ENCODE measurements around the gene C3orf70.
A peak's percentile ranks its signal among the peaks of the same experiment; 100 is the strongest.

The C3orf70 gene

DNA sequence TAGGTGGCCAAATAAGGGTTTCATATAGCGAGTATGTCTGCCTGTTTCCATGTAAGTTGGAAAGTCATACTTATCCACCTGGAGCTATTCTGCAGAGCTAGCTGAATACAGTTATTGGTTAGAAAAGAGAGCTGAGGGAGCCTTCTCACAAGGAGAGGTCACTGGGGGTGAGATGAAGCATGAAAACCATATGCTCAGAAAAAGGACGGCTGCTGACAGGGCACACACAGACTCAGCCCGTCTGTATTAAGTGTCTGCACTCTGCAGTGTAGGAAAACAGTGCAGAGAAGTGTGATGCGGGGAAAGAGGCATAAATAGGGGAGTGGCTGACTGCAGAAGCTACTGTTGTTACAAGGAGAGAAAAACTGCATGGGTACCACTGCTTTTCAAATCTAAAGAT lies 58.2 kb downstream of the C3orf70 start:
- ChIA-PET CTCF (no interaction called here), POLR2A (no interaction called here)
- DNase-seq (ENCODE audit: low read depth, low spot score), result no peak
- TF ChIP-seq, protein P1, sequence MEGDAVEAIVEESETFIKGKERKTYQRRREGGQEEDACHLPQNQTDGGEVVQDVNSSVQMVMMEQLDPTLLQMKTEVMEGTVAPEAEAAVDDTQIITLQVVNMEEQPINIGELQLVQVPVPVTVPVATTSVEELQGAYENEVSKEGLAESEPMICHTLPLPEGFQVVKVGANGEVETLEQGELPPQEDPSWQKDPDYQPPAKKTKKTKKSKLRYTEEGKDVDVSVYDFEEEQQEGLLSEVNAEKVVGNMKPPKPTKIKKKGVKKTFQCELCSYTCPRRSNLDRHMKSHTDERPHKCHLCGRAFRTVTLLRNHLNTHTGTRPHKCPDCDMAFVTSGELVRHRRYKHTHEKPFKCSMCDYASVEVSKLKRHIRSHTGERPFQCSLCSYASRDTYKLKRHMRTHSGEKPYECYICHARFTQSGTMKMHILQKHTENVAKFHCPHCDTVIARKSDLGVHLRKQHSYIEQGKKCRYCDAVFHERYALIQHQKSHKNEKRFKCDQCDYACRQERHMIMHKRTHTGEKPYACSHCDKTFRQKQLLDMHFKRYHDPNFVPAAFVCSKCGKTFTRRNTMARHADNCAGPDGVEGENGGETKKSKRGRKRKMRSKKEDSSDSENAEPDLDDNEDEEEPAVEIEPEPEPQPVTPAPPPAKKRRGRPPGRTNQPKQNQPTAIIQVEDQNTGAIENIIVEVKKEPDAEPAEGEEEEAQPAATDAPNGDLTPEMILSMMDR (IDR thresholded peaks at IDR 0.05; ENCODE audit: insufficient read depth, low read length, missing control alignments), result no peak
- H3K4me3 ChIP-seq (ENCODE audit: low read depth, low read length), result no peak overlapping the region

GRCh38 chr3:185093116-185093515 lies 59.7 kb downstream of the C3orf70 start:
- CTCF ChIA-PET, result no interaction called here
- POLR2A ChIA-PET, result no interaction called here
- TF ChIP-seq, protein P1 (IDR thresholded peaks at IDR 0.05; ENCODE audit: insufficient read depth, low read length, missing control alignments), result no peak
- no peak for DNase-seq (ENCODE audit: low read depth, low spot score)
- H3K4me3 ChIP-seq (ENCODE audit: low read depth, low read length), result no peak overlapping the region

GRCh38 chr3:185090811-185091210 lies 62.0 kb downstream of the C3orf70 start:
- TF ChIP-seq, protein P1 (IDR thresholded peaks at IDR 0.05; ENCODE audit: insufficient read depth, low read length, missing control alignments), result no peak
- DNase-seq (ENCODE audit: low read depth, low spot score), result no peak
- CTCF ChIA-PET, result interaction anchor here (1.8 kb wide), 1 partner anchor 61 kb away, joined by 4 read pairs; no protein-coding TSS in a partner anchor
- POLR2A ChIA-PET, result no interaction called here
- no peak overlapping the region for H3K4me3 ChIP-seq (ENCODE audit: low read depth, low read length)

GRCh38 chr3:185089751-185090150 lies 63.1 kb downstream of the C3orf70 start:
- DNase-seq (ENCODE audit: low read depth, low spot score), result no peak
- no peak overlapping the region for H3K4me3 ChIP-seq (ENCODE audit: low read depth, low read length)
- POLR2A ChIA-PET, result no interaction called here
- CTCF ChIA-PET, result interaction anchor here (0.9 to 1.8 kb wide), 3 partner anchors 62 to 88 kb away, joined by 3 to 4 read pairs (median 3); no protein-coding TSS in a partner anchor
- TF ChIP-seq, protein P1 (IDR thresholded peaks at IDR 0.05; ENCODE audit: insufficient read depth, low read length, missing control alignments), result no peak

GRCh38 chr3:185089343-185089742 lies 63.5 kb downstream of the C3orf70 start:
- peak; percentile 36 for DNase-seq (ENCODE audit: low read depth, low spot score)
- ChIA-PET POLR2A (no interaction called here), CTCF (interaction anchor here (0.9 to 1.8 kb wide), 3 partner anchors 62 to 88 kb away, joined by 3 to 4 read pairs (median 3); no protein-coding TSS in a partner anchor)
- TF ChIP-seq, protein P1 (IDR thresholded peaks at IDR 0.05; ENCODE audit: insufficient read depth, low read length, missing control alignments), result no peak
- no peak overlapping the region for H3K4me3 ChIP-seq (ENCODE audit: low read depth, low read length)

DNA sequence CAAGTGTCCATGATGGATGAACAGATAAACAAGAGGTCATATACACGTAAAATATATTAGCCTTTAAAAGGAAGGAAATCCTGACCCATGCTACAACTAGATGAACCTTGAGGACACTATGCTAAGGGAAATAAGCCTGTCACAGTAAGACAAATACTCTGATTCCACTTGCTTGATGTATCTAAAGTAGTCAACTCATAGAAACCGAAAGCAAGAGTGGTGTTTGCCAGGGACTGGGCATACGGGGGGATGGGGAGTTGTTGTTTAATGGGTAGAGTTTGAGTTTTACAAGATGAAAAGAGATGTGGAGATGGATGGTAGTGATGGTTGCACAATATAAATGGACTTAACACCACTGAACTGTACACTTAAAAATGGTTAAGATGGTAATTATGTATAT lies 65.4 kb downstream of the C3orf70 start:
- no peak overlapping the region for H3K4me3 ChIP-seq (ENCODE audit: low read depth, low read length)
- ChIA-PET CTCF (interaction anchor here (1.0 to 3.9 kb wide), 2 partner anchors 88 to 91 kb away, joined by 3 to 25 read pairs; no protein-coding TSS in a partner anchor), POLR2A (no interaction called here)
- DNase-seq (ENCODE audit: low read depth, low spot score), result no peak
- TF ChIP-seq, protein P1 (IDR thresholded peaks at IDR 0.05; ENCODE audit: insufficient read depth, low read length, missing control alignments), result no peak
